Inflammatory macrophage (primary cell): ENCODE data around the gene ANTKMT.
"Not testable (repeated sequence)": the region's sequence is repeated elsewhere in the genome, so short reads cannot be mapped to it uniquely, and the experiment has no call there.

Source experiments
- DNase-seq, 2 donors: peaks; one replicate each; pipeline ENCODE4 v3.0.0-alpha.2; 2020 to 2022

Gene ANTKMT

DNA sequence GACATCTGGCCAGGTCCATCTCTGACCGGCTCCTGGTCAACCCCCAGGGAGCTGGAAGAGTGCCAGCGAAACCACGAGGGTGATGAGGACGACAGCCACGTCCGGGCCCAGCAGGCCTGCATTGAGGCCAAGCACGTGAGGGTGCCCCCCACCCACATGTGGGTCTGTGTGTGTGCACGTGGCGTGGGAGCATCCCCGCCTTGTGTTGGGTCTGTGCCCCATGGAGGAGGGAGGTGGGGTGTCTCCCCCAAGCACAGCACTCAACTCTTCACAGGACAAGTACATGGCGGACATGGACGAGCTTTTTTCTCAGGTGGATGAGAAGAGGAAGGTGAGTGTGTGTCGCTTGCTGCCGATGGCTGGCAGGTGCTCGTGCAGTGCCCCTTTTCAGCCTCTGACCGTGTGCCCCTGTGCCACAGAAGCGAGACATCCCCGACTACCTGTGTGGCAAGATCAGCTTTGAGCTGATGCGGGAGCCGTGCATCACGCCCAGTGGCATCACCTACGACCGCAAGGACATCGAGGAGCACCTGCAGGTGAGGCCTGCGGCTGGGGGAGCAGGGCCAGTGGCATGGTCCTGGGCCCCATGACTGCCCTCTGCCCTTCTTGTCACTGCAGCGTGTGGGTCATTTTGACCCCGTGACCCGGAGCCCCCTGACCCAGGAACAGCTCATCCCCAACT is 39.1 kb upstream of the ANTKMT start:
- DNase-seq, result no peak

DNA sequence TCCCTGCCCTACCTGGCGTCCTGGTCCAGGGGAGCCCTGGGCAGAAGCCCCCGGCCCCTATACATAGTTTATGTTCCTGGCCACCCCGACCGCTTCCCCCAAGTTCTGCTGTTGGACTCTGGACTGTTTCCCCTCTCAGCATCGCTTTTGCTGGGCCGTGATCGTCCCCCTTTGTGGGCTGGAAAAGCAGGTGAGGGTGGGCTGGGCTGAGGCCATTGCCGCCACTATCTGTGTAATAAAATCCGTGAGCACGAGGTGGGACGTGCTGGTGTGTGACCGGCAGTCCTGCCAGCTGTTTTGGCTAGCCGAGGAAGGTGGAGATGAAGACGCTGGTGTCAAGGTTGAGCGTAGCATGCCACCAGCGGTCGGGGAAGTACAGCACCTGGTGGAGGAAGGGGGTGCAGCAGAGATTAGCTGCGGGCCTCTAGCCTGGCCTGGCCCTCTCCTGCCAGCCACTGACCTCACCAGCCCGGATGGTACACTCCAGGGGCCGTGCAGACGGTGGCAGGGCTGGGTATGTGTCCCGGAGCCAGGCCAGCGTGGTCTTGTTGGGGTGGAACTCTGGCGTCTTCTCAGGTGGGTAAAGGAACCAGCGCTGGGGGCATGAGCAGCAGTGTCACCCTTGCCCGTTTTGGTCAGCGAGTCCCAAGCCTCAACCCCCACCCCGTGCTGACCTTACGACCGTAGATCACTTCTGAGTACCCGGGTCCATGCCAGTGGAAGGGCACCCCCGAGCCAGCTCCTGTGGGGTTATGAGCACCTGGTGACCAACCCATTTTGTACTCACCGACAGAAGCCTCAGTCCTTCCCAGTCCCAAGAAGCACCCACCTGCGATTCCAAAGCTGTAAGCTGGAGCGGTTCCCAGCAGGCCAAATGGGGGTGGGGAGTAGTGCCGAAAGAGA is 38.2 kb upstream of the ANTKMT start:
- no peak for DNase-seq

DNA sequence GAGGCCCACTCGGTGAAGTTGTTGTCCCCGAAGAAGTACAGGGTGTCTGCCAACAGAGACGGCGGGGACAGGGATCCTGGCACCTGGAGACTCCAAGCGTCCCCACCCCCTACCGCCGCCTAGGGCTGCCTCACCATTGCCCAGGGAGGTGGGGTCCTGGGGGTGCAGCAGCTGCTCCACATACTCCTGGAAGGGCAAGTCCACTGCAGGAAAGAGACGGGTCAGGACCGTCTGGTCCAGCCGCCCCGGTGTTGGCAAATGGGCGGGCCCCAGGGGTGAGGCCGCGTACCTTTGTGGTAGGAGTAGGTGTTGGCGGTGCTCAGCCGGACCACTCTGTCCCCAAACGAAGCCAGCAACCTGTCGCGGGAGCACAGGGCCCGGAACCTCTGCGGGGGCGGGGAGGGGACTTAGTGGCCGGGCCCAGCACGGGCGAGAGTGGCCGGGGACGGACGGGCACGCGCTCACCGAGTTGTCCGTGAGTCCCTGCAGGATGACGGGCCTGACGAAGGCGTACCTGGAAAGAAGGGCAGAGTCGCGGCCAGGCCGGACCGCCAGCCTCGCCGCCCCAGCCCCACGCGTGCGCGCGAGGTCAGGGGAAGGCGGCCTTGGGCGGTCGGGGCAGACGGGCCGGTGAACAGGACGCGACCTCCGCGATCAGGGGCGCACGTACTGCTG is 37.4 kb upstream of the ANTKMT start:
- no peak for DNase-seq

DNA sequence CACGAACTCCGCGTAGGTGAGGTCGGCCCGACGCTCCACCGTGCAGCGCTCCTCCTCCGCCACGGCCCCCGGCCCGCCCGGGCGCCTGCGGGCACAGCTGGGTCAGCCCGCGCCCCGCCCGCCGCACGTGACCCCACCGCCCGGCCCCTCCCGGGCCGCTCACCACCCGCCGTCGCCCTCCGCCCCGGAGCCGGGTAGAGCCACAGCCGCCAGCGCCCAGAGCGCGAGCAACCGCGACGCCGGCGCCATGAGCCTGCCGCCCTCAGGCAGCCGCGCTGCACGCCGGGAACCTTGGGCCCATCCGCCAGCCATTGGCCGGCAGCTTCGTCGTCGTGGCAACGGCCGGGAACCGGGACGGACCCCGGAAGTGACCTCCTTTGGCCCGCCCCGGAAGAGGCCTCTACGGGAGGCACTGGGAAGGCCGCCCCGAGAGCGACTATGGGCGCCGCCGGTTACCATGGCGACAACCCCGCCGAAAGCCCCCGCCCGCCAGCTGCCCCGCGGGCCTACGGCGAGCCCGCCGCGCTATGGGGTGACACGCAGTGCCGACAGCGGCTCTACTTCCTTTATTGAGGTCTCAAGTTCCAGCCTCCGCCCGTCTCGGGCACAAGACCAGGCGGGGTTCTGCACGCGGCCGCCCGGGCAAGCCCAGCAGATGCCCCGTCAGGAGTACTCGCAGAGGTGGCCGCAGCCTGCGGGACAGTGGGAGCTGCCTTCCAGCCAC is 36.7 kb upstream of the ANTKMT start, which contains the start of gene JMJD8:
Gene JMJD8 (minus strand): TSS at position 264 of the 724 bp plus-strand sequence. CDS start 15 bp downstream, at position 249.
- DNase-seq, result peak; percentile 96 to 97

DNA sequence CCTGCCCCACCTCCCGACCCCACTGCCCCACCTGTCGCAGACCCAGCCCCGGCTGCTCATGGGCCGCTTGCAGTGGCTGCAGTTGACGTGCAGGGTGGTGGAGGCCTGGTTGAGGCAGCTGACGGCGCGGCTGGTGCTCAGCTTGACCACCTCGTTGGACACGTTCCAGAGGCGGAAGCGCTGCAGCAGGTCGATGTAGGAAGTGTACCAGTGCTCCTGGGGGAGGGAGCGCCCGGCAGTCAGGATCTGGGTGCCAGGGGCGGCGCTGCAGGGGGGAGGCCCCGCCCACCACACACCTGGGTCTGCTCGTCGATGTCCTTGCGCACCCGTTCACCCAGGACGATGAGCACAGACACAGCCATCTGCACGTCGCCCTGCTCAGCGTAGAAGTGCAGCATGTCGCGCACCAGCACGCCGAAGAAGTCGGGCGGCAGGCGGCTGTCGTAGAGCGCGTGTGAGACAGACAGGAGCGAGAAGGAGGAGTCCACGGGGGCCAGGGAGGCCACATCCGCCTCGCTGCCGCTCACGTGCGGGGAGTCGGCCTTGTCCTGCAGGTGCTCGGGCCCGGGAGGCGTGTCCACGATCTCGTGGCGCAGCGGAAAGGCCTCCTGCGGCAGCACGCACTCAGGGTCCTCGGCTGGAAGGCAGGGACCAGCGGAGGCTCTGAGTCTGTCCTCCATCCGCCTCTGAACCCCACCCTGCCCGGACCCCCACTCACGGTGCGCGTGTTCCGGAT is 35.8 kb upstream of the ANTKMT start:
- DNase-seq, result no peak

DNA sequence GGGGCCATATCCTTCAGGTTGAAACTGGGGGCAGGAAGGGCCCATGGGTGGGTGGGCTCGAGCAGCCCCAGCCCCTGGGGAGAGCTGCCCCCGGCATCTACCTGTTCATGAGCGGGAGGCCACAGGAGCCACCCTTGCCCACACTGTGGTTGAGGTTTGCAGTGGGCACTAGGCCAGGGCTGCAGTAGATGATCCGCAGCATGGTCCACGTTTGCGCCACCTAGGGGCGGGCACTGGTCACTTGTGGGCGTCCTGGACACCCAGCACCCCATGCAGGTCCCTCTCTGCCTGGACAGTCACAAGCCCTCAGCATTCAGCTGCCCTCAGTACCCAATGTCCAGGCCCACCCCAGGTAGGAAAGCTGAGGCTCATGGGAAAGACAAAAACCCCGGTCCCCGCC is 35.0 kb upstream of the ANTKMT start:
- peak; percentile 19 to 38 for DNase-seq

DNA sequence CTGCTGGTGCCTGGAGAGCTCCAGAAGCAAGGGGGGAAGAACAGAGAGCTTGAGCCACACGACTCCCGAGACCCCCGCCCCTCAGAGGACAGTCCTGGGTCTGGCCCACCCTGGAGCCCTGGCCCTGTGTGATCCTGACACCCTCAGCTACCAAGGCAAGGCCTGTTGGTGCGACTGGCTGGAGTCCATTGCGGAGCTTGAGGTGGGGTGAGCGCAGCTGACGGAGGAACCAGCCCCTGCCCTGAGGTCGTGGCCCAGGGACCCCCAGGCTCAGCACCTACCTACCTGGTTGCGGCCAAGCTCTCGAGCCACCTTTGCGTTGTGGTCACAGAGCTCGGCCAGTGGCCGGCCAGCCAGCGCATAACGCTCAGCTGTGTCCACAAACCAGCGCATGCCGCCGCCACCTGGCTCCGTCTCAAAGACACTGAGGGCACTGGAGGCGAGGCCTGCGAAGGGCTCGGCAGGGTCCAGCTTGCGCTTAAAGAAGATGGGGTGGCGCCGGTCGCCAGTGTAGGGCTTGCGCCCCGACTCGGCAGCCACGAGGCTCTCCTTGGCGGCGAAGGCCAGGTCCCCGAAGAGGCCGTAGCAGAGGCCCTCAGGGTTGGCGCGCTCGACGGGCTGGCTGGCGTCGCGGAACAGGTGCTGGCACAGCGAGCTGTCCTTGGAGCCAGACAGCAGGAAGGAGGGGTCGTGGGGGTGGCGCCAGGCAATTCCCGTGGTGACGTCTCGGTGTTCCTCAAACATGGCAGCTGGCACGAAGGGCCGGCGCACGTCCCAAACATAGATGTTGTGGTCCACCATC is 34.3 kb upstream of the ANTKMT start:
- DNase-seq, result no peak

DNA sequence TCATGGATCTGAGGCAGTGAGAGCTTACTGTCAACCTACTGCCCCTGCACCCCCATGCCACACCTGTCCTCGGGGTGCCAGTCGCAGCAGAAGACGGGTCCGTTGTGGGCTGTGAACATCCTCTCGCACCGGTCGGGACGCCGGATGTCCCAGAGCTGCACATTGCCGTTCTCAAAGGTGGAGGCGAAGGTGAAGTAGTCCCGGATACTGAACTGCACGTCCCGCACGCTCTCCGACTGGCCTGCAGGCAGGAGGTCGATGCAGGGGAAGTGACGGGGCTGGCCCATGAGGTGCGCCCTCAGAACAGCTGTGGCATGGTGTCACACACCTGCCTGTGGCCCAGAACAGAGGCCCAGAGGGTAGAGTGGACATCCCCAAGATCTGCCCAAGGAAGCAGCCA is 33.4 kb upstream of the ANTKMT start:
- DNase-seq, result no peak

DNA sequence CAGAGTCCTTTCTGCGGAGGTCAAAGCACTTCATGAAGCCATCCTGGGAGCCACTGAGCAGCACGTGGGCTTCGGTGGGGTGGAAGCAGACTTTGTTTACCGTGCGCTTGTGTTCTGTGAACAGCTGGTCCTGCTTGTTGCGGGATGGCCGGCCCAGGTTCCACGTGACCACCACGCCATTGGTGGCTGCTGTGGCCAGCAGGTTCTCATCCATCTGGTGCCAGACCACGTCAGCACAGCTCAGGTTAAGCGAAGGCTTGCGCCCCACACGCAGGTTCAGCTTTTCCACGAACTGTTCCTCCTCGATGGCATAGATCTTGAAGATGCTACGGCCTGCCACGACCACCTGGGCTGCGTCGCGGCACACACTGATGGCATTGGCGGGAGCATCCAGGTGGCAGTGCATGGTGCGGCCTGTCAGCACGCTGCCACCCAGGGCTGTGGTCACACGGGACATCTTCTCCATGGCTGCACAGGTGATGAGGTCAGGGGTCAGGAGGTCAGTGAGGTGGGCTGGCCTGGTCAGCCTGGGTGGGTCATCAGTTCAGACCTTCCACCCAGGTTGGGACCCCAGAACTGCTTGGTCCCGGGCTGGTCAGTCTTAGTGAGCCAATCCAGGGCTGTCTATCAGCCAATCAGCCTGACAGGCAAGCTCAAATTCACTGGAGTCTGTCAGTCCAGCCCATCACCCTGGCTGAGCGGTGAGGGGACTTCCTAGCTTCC is 31.6 kb upstream of the ANTKMT start:
- no peak for DNase-seq

DNA sequence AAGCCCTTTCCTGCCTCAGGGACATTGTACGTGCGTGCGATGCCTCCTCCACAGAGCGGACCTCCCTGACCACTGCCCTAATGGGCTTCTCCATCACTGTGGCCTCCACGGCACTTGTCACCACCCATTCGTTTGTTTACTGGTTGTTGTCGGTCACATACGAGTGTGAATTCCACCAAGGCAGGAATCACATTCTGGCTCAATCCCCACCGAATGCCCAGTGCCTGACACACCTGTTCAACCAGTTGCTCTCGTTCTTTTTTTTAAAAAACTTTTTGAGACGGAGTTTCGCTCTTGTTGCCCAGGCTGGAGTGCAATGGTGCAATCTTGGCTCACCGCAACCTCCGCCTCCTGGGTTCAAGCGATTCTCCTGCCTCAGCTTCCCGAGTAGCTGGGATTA is 29.7 kb upstream of the ANTKMT start:
- not testable (repeated sequence) for DNase-seq

DNA sequence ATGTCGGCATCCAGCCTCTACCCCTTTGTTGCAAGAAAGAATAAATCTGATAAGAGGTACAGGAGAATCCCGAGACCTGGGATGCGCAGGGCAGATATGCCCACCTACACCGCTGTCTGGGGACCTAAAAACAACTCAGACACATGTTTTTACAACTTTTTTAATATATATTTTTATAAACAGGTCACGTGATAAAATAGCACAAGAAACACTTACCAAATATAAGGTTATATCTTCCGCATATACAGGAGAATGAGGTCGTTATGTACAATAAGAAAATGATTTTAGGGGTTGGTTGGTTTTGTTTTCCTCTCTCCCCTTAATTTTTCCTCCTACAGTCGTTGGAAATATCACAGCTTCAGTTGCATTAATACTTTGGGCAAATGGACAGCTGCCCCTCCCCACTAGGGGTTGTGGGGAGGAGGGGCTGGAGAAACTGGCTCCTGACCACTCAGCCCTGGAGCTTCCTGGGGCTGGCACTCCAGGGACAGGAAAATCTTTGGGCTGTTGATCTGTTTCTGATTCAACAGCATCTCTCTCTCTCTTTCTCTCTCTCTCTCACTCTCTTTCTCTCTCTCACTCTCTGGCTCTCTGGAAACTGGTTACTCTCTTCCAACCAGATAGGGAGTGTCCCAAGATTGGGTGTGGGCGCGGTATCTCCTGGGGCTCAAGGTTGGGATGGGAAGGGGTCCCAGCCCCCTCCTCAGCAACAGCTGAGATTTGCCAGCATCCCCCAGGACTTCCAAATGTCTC is 28.4 kb upstream of the ANTKMT start:
- no peak for DNase-seq

DNA sequence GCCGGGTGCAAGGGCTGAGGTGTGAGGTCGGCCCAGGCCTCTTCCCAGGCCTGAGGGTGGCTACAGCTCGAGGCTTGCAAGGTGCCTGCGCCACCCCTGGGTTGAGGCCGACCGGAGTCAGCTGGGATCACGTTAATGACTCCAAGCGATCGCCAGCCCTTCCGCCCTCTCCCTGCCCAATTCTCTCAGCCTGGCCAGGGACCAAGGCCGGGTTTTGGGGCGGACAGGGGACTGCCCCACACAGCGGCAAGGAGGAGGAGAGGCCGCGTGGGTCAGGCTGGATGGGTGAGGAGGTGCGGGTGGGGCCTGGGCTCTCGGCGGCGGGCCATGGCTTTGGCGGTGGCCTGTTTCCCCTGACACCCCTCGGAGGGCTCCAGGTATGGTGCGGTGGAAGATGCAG is 27.6 kb upstream of the ANTKMT start:
- no peak for DNase-seq

DNA sequence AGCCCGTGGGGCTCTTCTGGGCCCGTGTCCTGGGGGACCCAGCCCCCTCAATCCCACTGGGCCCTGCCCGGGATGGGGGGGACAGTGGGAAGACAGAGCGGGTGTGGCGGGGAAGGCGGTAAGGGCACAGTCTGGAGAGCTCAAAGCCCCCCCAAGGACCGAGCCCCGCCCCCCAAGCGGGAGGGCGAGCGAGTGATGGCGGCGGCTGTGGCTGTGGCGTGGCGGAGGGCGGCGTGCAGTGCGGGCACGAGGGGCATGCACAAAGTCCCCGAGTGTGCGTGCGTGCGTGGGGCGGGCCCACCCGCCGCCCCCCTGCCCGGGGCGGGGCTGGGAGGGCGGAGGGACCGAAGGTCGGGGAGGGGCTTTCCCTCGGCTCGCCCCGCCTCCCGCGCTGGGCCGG is 27.2 kb upstream of the ANTKMT start:
- no peak for DNase-seq

DNA sequence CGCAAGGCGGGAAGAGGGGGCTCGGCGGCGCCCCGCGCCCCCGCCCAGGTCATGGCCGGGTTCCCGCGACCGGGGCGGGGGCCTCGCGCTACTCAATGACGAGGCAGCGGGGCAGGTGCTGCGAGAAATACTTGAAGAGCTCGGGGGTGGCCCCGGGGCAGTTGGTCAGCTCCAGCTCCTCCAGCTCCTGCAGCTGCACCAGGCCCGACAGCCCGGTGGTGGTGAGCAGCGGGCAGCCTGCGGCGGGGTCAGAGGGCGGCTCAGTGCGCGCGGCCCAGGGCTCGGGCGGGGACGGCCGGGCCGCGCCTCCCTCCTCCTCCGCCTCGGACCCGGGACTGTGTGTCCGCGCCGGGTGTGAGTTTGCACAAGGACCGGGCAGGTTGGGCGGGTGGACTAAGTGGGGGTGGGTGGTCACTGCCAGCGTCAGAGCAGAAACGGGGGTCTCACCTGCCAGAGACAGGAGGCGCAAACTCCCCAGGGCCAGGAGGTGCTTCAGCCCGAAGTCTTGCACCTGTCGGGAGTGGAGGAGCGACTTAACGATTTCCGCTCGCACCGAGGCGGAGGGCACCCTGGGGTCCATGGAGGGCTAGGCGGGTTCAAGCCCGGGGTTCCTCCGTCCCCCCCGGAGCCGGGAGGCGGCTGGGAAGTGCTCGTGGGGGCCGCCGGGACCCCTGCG is 26.6 kb upstream of the ANTKMT start:
- no peak for DNase-seq

DNA sequence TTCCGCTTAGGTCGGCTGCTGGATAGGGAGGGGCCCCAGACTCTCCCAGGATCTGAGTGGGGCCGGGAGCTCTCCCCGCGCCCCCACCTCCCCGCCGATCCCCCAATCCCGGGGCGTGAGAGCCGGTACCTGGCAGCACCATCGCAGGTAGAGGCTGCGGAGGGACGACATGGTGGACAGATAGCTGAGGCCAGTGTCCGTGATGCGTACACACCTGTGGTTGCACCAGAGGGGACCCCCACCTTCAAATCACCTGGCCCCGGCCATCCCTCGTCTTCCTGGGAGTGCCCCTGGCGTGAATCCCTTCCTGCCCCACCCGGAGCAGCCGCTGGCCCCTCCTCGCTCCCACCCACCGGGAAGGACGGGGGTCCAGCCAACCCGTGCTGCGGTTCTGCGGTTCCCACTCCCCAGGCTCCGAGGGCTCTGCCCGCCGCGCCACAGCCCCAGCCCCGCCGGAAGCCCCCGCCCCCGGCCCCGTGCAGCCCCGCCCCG is 26.0 kb upstream of the ANTKMT start:
- DNase-seq, result no peak

DNA sequence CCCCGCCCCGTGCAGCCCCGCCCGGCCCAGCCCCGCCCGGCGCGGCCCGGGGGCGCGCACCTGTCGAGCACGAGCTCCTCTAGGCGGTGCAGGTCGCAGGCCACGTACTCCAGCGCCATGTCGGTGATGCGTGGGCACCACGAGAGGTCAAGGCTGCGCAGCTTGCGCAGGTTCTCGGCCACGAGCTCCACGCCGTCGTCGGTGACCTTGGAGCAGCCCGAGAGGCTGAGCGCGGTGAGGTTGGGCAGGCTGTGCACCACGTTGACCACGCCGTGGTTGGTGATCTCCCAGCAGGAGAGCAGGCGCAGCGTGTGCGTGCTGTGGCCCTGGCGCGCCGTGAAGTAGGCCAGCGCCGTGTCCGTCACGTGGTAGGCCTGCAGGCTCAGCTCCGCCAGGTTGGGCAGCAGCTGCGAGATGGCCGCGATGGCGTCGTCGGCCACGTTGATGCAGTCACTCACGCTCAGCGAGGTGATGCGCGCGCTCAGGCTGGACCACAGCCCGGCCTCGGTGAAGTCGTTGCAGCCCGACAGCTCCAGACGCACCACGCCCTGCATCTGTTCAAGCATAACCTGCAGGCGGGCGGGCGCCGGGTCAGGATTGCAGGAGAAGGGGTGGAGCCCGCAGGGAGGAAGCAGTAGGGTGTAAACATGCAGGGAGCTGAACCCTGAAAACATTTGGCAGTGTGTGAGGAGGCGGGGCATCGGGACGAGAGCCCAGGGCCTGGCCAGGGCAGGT is 25.4 kb upstream of the ANTKMT start:
- DNase-seq, result peak in 1 of 2 donors; percentile 21

DNA sequence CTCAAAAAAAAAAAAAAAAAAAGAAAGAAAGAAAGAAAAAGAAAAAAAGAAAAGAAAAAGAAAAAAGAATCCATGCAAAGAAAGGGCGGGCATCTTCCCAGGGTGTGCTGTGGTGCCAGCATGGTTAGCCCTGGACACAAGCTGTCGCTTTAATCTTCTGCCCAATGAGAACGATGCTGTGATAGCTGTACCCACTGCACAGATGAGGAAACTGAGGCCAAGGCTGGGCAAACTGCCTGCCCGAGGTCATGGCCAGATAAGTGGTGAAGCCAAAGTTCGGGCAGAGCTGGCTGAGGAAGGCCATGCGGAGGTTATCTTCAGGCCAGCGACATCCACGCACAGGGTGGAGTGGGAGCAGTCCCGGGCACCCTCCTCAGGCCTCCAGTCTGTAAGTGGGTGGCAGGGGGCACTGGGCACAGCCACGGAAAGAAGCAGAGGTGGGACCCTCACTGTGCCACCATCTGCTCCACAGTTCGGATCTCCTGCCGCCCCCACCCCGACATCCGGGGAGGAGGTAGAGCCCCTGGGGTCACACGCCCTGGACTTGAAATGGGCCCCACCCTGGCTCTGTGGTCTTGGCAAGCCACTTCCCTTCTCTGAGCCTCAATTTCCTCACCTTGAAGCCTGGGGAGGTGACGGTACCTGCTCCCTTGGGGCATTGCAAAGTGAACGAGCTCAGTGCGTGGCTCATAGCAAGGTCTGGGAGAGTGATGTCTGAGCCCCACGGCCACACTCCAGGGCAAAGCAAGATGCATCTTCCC is 21.9 kb upstream of the ANTKMT start:
- DNase-seq, result no peak
